Fibroblast of skin of left quadriceps (primary cell): ENCODE measurements around the gene TEX44.
"Not testable (repeated sequence)": the region's sequence is repeated elsewhere in the genome, so short reads cannot be mapped to it uniquely, and the experiment has no call there.

Experiments used
- DNase-seq, 2 experiments: peaks; one replicate each; pipeline ENCODE4 v3.0.0-alpha.2; 2013; ENCODE audit warnings: low read depth in 2 of 2

Gene TEX44

DNA sequence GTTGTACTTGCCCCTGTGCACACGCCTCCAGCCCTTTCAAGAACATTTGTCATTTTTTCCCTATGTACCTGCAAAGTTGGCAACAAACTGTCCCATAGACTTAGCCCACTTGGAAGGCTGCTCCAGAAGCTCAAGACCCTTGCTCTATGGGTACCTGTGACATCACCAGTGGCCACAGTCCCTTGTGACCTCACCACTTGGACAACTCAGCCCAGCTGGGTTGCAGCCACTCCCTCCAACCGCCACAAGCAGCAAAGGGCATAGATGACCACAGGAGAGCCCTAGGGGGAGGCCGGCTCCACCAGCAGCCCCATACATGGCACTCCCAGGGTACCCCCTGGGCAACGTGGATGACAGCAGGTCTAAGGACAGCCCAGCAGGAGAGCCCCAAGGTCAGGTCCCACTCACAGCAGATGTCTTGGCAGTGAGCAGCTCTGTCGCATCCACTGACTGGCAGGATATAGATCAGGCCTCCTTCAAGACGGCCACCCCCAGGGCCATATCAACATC, at the start of gene TEX44:
Gene TEX44 (plus strand): TSS at position 229 of the 510 bp plus-strand sequence. CDS start 88 bp downstream, at position 317.
- DNase-seq, result no peak

DNA sequence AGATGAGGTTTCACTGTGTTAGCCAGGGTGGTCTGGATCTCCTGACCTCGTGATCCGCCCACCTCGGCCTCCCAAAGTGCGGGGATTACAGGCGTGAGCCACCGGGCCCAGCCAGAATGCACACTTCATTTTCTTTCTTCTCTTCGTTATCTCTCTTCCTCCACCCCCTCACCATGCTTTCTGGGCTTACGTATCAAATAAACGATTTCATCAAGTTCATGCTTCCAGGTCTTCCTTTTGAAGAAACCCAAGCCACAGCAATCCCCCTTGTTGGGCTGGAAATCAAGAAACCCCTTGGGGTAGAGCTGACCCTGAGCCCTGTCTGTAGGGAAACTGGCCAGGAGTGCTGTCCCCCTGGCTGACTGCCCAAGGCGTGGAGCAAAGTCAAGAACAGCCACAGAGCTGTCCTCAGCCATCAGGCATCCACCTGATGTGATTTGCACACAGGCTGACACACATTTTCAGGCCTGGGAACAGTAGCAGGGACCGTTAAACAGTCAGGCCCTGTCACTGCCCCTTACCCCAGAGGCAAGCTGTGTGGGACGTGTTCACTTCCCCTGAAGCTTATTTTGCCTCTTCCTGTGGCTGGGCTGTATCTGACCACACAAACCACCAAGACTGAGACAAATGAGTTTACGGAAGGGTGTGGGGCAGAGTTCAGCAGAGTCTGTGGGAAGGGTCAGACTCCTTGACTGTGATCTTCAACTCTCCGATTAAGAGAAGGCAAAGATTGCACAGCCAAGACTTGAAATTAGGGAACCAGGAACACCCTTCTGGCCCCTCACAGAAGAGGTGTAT, 47.4 kb upstream of the TEX44 start:
- DNase-seq, result no peak

DNA sequence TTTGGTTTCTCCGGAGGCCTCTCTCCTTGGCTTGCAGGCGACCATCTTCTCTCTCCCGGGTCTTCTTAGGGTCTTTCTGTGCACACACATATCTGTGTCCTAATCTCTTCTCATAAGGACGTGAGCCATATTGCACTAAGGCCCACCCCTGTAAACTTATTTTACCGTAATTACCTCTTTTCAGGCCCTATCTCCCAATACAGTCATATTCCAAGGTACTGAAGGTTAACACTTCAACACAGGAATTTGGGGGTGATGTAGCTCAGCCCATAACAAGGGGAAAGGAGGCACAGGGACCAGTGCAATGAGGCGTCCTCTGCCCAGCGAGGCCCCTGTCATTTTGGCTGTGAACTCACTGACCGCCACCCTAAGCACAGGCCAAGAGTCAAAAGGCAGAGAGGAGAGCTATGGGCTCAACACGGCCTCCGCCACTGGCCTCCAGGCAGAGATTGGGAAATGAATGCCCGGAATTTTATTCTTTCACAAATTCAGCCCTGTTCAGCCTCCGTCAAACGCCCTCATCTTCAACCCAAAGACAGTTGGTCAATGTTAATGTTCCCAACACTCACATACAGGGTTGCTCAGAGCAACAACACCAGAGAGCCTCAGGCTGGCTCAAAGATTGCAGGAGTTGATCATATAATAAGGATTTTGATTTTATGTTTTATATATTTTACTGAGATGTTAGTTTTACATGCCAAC, 46.5 kb upstream of the TEX44 start:
- no peak for DNase-seq

DNA sequence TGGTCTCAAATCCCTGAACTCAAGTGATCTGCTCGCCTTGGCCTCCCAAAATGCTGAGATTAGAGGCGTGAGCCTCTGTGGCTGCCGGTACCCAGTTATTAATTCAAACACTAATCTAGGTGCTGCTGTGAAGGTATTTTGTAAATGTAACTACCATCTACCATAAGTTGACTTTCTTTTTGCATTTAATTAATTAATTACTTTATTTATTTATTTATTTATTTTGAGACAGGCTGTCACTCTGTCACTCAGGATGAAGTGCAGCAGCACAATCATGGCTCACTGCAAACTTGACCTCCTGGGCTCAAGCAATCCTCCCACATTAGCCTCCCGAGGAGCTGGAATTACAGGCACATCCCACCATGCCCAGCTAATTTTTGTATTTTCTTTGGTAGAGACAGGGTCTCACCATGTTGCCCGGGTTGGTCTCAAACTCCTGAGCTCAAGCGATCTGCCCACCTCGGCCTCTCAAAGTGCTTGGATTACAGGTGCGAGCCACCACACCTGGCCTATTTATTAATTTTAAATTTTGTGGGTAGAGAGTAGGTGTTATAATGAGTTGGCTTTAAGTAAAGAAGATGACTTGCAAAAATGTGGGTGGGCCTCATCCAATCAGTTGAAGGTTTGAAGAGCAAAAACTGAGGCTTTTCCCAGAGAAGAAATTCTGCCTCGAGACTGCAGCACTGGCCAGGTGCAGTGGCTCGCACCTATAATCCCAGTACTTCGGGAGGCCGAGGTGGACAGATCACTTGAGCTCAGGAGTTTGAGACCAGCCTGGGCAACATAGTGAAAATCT, 45.2 kb upstream of the TEX44 start:
- no peak for DNase-seq

DNA sequence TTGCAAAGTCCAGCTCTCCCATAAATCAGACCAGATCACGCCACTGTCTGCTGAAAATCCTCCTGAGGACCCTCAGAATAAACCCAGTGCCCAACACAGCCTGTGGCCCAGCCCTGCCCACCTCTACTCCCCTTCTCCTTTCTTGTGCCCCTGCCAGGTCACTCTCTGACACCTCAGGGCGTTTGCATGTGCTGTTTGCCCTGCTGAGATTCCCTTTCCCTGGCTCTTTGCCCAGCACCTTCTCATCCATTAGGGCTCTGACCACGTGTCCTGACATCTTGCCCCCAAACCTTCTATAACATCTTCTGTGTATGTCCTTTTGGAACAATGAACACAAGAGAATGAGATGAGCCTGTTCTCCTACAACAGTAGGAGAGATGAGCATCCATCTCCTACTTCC, 43.9 kb upstream of the TEX44 start:
- no peak for DNase-seq

DNA sequence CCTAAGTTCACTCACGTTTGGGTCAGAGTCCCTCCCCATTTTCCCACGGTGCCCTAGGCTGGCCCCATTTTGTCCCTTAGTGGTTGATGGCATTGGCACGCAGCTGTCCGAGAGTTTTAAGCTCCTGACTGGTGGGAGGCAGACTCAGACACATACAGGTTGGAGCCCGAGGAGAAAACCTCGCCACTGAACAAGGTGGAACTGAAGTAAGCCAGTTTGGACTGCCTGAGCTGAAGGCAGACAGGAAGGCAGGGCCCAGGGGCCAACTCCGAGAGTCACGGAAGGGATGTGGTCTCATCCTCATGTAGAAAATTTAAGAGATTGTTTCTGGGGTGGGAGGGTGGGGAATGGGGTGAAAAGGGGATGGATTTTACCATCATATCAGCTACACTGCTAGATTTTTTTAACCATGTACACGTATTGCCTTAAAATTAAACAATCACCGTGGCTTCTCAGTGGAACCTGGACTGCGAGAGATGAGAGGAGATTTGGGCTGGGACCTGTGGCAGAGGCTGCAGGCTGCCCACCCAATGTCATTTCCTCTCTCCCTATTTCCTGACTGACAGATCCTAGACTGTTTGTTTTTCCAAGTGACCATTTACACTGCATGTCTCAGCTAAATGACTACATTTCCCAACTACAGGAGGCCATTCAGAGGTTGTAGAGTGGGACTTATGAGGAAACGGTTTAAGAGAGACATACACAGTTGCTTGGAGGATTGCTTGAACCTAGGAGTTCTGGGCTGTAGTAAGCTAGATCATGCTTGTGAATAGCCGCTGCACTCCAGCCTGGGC, 43.0 kb upstream of the TEX44 start:
- DNase-seq, result no peak

DNA sequence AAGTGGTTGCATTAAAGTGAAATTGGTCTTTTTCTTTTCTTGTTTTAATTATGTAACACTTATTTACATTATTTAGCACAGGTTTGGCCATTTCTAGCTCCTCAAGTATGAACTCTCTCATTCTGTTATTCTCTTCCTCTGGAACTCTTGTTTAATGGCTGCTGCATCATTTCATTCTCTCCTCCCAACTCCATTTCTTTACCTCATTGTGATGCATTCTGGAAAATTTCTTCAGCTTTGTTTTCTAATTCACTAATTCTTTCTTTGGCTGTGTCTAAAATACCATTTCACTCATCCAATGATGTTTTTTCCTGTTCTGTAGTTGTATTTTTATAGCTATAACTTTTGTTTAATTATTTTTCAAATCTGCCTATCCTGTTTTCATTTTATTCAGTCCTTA, 39.9 kb upstream of the TEX44 start:
- DNase-seq, result no peak

DNA sequence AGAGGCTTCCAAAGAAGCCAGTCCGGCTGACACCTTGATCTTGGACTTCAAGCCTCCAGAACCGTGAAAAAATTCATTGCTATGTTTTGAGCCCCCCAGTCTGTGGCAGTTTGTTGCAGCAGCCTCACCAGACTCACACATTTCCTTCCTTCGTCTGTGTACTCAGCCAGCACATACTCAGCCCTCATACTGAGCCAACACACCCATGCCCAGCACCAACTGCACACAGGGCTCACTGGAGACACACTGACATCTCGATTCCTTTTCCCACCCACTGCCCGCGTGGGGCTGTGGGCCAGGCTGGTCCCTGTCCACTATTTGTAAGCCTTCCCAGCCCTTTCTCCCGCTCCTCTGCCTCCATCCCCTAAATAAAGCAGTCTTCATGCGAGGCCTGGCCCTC, 38.3 kb upstream of the TEX44 start:
- no peak for DNase-seq

DNA sequence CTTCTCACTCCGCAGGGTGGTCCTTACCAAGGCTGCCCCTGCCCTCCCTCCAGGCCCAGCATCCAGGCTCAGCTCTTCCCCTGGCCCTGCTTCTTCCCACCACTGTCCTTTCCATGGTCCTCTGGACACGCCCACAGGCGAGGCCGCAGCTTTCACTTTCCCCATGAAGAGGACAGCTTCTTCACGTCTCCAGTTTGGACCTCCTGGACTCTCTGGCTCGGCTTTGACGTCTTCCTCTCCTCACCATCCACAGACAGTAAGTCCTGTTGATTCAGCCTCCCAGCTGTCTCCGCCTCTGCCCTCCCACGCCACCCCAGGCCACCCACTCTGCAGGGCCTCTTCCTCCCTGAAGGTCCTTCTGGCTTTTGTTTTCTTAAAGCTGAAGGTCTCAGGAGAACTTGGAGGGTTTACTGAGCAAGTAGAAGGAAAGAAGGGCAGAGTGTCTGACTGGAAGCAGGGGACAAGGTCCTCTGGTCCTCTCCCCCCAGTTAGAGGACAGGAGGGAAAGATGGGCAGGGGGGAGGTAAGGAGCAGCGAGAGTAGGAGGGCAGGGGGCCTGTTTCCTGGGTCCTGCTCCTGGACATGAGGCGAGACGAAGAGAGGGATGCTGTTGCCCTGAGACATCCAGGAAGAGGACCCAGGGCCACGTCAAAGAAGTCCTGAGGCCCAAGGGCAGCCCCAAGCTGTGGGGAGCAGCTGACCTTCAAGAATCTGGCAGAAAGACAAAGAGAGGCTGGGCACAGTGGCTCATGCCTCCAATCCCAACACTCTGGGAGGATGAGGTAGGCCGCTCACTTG, 37.7 kb upstream of the TEX44 start:
- DNase-seq, result no peak

DNA sequence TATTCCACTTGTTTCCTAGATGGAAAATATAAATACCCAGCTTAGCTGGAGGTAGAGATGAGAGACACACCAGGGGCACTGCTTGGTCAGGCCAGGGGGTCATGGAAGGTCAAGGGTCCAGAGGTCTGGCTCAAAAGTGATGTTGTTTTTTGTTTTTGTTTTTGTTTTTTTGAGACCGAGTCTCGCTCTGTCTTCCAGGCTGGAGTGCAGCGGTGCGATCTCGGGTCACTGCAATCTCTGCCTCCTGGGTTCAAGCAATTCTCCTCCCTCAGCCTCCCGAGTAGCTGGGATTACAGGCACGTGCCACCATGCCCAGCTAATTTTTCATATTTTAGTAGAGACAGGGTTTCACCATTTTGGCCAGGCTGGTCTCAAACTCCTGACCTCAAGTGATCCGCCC, 36.2 kb upstream of the TEX44 start:
- not testable (repeated sequence) for DNase-seq

DNA sequence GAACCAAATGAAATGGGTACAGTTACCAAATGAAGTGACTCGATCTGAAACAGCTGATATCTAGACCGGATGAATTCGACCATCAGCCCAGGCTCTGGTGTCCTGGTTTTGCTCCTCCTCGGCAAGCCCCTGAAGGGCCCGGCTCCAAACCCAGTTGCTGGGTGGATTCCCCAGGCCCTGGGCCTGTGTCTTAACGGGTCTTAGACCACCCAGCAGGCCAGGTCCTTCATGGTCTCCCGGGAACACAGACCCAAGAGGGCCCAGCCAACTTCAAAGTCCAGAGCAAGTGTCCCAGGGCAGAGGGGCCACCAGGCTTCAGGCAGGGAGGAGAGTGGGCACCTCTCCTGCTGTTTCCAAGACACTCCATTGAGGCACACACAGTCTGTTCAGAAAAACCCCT, 35.7 kb upstream of the TEX44 start:
- no peak for DNase-seq

DNA sequence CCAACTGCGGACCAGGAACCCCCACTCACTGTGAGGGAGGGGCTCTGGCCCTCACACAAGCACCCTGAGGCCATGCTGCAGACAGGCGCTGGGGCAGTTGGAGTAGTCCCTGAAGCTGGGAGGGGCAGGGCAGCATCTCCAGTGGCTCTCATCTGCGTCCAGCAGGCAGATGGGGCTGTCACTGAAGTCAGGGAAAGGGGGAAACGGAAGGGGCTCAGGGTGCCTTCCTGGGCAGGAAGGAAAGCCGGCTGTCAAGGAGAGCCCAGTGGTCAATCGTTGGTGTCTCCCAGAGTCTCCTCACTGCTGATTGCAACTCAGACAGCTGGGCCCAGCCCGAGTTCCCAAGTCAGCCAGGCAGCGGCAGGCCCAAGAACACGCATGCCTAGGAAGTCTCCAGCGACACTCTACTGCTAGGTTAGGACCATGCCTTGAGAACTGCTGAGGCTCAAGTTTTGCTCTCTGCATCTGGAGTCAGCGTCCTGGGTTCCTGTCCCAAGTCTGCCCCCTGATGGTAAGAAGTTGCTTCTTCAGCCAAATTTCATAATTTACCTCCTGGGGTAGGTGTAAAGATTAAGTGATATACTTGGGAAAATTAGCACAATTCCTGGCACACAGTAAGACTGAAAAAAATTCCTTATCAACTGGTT, 35.0 kb upstream of the TEX44 start:
- DNase-seq, result peak; percentile 43 to 56

DNA sequence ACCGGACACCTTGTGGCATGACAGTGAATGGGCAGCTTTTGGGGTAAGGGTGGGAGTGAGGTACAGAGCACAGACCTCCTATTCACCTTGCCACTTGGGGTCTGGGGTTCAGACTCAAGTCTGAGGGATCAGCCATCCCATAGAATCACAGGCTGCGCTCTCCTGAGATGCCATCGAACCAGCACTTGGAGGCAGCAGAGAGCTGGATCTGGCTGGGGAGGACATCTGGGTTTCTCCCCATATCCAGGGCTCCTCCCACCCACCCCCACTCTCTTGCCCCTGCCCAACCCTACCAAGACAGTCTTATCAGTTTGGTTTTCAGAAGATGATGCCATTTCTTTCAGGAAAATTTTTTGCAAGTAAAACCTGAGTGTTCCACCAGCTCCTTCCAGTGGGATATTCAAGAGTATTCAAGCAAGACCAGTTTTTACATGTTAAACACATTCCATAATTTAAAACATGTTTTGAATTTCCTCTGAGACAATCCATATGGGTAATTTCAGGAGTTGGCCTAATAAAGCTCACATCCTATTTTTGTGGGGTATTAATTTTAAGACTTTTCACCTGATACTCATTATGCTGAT, 29.2 kb upstream of the TEX44 start:
- DNase-seq, result peak; percentile 4 to 8

DNA sequence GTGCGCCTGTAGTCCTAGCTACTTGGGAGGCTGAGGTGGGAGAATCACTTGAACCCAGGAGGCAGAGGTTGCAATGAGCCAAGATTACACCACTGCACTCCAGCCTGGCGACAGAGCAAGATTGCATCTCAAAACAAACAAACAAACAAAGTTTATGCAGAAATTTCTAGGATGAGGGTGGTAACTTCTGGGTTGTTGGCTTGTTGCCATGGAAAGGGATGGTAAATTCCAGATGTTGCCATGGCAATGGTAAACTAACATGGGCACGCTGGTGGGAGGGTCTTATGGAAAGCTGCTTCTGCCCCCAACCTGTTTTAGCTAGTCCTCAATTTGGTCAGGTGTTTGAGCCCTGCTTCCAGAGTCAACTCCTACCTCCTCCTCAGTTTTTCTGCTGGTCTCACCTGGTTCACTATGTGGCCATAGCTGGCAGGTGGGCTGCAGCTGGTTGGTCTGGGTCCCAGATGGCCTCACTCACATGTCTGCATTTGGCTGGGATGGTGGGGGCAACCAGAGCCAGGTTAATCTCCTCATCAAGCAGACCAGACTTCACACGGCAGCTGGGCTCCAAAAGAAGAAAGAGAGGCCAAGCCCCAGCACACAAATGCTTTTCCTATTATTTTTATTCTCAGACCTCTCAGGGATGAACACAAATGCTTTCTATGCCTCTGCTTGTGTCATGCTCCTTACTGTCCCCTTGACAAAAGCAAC, 26.6 kb upstream of the TEX44 start:
- DNase-seq, result no peak

DNA sequence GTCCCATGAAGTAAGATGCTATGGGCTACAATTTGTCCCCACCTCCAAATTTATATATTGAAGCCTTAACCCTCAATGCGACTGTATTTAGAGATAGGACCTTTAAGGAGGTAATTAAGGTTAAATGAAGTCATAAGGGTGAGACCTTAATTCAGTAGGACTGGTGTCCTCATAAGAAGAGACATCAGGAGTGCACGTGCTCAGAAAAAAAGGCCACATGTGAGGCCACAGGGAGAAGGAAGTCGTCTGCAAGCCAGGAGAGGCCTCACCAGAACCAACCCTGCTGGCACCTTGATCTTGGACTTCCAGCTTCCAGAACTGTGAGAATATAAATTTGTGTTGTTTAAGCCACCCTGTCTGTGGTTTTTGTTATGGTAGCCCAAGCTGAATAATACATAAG, 25.5 kb upstream of the TEX44 start:
- DNase-seq, result no peak

DNA sequence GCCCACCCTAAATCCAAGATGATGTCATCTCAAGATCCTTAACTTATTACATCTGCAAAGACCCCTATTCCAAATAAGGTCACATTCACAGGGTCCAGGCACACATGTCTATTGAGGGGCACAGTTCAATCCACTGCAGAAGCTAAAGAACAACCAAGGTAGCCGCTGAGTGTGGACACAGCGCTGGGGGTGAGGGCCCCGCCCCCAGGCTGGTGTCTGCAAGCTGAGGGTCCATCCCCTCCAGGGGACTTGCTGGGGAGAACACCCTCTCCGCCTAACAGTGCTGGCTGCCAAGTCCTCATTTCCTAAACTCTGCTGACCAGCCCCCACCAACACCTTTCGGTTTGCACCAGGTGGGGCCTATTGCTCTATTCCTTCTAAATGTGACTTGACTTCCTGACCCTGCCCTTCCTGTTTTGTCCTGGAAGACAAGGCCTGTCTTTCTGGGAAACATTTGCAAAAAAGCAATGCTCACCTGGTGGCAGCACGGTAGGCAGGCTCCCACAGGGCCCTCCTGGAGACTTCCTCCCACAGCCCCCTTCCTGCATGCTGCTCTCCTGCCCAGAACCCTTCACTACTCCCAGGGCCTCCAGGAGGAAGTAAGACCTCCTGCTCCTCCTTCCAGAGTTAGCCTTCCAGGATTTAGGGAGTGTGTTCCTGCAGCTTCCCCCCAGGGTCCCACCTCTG, 24.4 kb upstream of the TEX44 start:
- DNase-seq, result no peak

DNA sequence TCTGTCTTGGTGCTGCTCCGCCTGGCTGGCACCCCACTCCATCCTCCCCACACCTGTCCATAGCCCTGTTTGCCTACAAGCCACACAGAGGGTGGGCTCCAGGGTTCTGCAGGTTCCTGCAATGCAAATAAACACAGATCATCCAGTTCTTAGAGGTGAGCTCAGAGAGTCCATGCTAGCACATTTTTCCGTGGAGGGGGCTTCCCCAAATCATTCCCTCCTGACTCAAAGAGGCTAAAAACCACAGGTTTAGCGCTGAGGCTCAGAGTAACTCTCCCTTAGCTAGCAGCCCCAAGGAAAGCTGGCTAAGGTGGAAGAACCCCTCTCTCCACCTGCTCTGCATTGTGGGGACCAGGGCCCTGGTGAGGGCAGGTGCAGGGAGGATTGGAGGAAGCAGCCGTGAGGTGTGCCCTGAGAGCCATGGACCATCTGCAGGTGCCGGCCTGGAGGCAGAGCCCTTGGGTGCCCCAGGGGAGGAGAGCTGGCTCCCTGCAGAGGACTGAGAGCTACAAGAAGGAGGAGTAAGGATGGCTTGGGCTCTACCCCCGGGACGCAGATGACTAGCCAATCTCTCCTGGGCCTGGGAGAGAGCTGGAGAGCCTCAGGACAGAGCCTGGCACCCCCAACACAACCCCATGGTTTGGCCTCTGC, 23.8 kb upstream of the TEX44 start:
- no peak for DNase-seq

DNA sequence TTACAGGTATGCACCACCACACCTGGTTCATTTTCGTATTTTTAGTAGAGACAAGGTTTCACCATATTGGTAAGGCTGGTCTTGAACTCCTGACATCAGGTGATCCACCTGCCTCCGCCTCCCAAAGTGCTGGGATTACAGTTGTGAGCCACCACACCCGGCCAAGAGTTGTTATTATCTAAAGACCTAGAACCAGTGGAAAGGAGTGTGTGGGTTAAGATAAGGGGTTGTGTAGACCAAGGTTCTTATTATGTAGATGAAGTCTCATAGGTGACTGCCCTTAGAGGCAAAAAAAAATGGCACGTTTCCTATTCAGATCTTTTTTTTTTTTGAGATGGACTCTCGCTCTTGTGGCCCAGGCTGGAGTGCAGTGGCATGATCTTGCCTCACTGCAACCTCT, 21.7 kb upstream of the TEX44 start:
- not testable (repeated sequence) for DNase-seq
